Ishikawa (cell line): ENCODE results near the gene CHPF.

Experiments
- CEBPB ChIP-seq: IDR thresholded peaks from 2 replicates; pipeline ENCODE4 v1.6.1; 2012
- CREB1 ChIP-seq: IDR thresholded peaks from 2 replicates; pipeline ENCODE4 v1.6.1; 2012; ENCODE audit warnings: low read depth
- EGR1 ChIP-seq: IDR thresholded peaks from 2 replicates; pipeline ENCODE4 v1.6.1; 2012
- EP300 ChIP-seq: IDR thresholded peaks from 2 replicates; pipeline ENCODE4 v1.6.1; 2012; ENCODE audit warnings: borderline replicate concordance
- FOXM1 ChIP-seq: IDR thresholded peaks from 2 replicates; pipeline ENCODE4 v1.6.1; 2012; ENCODE audit warnings: low read depth, borderline replicate concordance
- MAX ChIP-seq: IDR thresholded peaks from 2 replicates; pipeline ENCODE4 v1.6.1; 2012
- NFIC ChIP-seq: IDR thresholded peaks from 2 replicates; pipeline ENCODE4 v1.6.1; 2012
- RAD21 ChIP-seq: IDR thresholded peaks from 2 replicates; pipeline ENCODE4 v1.6.1; 2012; ENCODE audit warnings: low read depth
- TAF1 ChIP-seq: IDR thresholded peaks from 2 replicates; pipeline ENCODE4 v1.6.1; 2012; ENCODE audit warnings: low read depth, mild to moderate bottlenecking
- TCF12 ChIP-seq: IDR thresholded peaks from 2 replicates; pipeline ENCODE4 v1.6.1; 2012; ENCODE audit warnings: low read depth
- TEAD4 ChIP-seq: IDR thresholded peaks from 2 replicates; pipeline ENCODE4 v1.6.1; 2012
- YY1 ChIP-seq: IDR thresholded peaks from 2 replicates; pipeline ENCODE4 v1.6.1; 2012; ENCODE audit warnings: low read depth
- ZBTB7A ChIP-seq: IDR thresholded peaks from 2 replicates; pipeline ENCODE4 v1.6.1; 2012; ENCODE audit warnings: low read depth
- TF ChIP-seq, protein P1 (sequence below): IDR thresholded peaks from 2 replicates; pipeline ENCODE4 v1.6.1; 2012
- TF ChIP-seq, protein P2 (sequence below): IDR thresholded peaks from 2 replicates; pipeline ENCODE4 v1.6.1; 2012; ENCODE audit warnings: low read depth, mild to moderate bottlenecking

The CHPF gene

GRCh38 chr2:219499555-219499954, 44.1 kb downstream of the CHPF start:
- TF ChIP-seq NFIC: no peak
- TF ChIP-seq EP300: no peak
- no peak for TF ChIP-seq TEAD4
- TF ChIP-seq CEBPB: no peak
- no peak for TF ChIP-seq MAX
- no peak for TF ChIP-seq YY1
- no peak for TF ChIP-seq EGR1
- no peak for TF ChIP-seq TCF12
- no peak for TF ChIP-seq CREB1
- TF ChIP-seq, protein P1, sequence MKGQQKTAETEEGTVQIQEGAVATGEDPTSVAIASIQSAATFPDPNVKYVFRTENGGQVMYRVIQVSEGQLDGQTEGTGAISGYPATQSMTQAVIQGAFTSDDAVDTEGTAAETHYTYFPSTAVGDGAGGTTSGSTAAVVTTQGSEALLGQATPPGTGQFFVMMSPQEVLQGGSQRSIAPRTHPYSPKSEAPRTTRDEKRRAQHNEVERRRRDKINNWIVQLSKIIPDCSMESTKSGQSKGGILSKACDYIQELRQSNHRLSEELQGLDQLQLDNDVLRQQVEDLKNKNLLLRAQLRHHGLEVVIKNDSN: no peak
- TF ChIP-seq FOXM1: no peak
- no peak for TF ChIP-seq TAF1
- TF ChIP-seq RAD21: no peak
- no peak for TF ChIP-seq ZBTB7A
- TF ChIP-seq, protein P2, sequence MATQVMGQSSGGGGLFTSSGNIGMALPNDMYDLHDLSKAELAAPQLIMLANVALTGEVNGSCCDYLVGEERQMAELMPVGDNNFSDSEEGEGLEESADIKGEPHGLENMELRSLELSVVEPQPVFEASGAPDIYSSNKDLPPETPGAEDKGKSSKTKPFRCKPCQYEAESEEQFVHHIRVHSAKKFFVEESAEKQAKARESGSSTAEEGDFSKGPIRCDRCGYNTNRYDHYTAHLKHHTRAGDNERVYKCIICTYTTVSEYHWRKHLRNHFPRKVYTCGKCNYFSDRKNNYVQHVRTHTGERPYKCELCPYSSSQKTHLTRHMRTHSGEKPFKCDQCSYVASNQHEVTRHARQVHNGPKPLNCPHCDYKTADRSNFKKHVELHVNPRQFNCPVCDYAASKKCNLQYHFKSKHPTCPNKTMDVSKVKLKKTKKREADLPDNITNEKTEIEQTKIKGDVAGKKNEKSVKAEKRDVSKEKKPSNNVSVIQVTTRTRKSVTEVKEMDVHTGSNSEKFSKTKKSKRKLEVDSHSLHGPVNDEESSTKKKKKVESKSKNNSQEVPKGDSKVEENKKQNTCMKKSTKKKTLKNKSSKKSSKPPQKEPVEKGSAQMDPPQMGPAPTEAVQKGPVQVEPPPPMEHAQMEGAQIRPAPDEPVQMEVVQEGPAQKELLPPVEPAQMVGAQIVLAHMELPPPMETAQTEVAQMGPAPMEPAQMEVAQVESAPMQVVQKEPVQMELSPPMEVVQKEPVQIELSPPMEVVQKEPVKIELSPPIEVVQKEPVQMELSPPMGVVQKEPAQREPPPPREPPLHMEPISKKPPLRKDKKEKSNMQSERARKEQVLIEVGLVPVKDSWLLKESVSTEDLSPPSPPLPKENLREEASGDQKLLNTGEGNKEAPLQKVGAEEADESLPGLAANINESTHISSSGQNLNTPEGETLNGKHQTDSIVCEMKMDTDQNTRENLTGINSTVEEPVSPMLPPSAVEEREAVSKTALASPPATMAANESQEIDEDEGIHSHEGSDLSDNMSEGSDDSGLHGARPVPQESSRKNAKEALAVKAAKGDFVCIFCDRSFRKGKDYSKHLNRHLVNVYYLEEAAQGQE: no peak

DNA sequence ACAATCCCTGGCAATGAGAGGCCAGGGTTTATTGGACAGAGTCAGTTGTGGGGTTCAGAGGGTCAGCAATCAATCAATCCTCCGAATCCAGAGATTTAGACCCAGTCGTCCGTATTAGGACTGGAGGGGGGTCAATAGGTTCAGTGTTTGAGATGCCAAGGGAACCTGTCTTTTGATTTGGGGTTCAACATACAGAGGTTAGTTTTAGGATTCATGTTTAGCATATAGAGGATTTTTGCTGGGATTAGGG, 44.6 kb downstream of the CHPF start:
- no peak for TF ChIP-seq TAF1
- TF ChIP-seq YY1: no peak
- no peak for TF ChIP-seq FOXM1
- TF ChIP-seq MAX: no peak
- TF ChIP-seq EGR1: no peak
- no peak for TF ChIP-seq TEAD4
- no peak for TF ChIP-seq CREB1
- no peak for TF ChIP-seq RAD21
- no peak for TF ChIP-seq ZBTB7A
- TF ChIP-seq, protein P1: no peak
- TF ChIP-seq TCF12: no peak
- no peak for TF ChIP-seq CEBPB
- TF ChIP-seq, protein P2: no peak
- TF ChIP-seq NFIC: no peak

DNA sequence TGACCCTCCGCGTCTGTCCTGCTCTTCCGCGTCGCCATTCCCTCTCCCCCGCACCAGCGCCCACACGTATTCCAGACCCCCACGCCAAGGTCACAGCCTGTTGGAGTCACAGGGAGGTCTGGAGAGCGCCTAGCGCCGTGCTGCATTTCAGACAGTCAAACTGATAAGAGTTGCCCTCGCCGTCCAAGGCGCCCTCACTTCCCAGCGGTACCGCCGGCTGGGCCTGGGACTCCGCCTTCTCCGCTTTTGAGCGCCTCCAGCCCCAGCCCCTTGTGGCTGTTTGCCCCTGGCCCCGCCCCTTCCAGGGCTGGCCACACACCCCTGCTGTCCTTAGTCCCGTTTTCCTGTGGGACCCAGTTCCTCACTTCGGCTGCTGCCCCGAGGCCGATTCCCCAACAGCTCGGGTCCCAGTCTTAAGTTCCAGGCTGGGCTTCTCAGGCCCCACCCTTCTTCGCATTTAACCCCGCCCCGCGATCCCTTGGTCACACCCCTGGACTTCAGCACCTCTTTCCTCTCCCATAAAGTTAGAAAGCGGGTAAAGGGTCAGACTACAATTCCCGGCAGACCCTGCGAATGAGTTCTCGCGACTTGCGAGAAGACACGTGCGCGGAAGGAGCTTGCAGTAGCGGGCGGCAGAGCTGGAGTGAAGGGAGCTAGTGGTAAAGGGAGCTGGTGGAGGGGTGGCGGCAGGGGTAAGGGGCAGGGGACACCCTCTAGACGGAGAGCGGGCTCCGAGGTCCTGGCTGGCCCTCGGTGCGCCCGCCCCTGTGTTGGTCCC, 45.1 kb downstream of the CHPF start, which contains the start of gene GMPPA:
Gene GMPPA, plus strand, starts transcription at position 612 of the 778 bp plus-strand sequence. CDS start 1,085 bp downstream, outside the sequence.
- TF ChIP-seq CREB1 (0 out of 2 replicates have a peak, but pooled peaks have one; percentile 14), MAX (peak; percentile 51), TCF12 (peak; percentile 25; the same call in 1 of the 2 replicates), ZBTB7A (no peak; the same call in 1 of the 2 replicates), EGR1 (no peak), NFIC (no peak), TAF1 (peak; percentile 68)
- TF ChIP-seq, protein P1: peak; percentile 93

GRCh38 chr2:219497495-219498279, 45.9 kb downstream of the CHPF start:
- TF ChIP-seq, protein P1: no peak
- peak; percentile 88 for TF ChIP-seq MAX
